ENCODE data around the gene TSPAN14.

DNA sequence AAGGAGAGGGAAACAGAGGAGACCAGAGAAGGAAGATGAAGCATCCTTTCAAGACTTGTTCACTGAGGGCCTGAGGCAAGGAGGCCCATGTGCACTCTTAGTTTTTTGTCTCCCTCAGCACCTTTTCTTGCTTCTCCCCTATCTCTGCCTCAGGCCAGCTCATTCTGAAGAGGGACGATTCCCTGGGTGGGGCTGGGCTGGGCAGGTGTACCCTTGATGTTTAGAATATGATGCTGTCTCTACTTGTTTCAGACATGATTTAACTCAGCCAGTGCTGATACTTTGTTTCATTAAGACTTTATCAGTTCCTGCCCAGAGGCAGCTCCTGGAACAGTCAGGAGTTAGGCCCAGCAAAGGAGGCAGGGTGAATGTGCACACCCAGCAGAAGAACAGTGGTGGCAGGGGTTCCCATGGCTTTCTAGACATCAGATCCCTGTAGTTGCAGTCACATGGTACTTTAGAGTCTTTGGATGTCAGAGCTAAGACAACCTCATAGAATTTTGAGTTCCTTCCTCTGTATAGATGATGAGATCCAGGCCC is 42.4 kb upstream of the TSPAN14 start:
- TF ChIP-seq, protein P1, sequence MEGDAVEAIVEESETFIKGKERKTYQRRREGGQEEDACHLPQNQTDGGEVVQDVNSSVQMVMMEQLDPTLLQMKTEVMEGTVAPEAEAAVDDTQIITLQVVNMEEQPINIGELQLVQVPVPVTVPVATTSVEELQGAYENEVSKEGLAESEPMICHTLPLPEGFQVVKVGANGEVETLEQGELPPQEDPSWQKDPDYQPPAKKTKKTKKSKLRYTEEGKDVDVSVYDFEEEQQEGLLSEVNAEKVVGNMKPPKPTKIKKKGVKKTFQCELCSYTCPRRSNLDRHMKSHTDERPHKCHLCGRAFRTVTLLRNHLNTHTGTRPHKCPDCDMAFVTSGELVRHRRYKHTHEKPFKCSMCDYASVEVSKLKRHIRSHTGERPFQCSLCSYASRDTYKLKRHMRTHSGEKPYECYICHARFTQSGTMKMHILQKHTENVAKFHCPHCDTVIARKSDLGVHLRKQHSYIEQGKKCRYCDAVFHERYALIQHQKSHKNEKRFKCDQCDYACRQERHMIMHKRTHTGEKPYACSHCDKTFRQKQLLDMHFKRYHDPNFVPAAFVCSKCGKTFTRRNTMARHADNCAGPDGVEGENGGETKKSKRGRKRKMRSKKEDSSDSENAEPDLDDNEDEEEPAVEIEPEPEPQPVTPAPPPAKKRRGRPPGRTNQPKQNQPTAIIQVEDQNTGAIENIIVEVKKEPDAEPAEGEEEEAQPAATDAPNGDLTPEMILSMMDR (conservative IDR thresholded peaks at IDR 0.05; ENCODE audit: low read depth, low read length): no peak
- TF ChIP-seq EZH2 (IDR thresholded peaks at IDR 0.05; ENCODE audit: low read length, unreplicated experiment) (no peak), EZH2phosphoT487 (IDR thresholded peaks at IDR 0.05; ENCODE audit: borderline replicate concordance, low read length) (no peak)

Data from PC-3 (cell line).